Activated naive CD8-positive, alpha-beta T cell treated with anti-CD3 and anti-CD28 coated beads, Interleukin-2, amount 50 U/mL, for 16 hours (primary cell): ENCODE results near the gene C12orf75.
"Not testable (repeated sequence)": the region's sequence is repeated elsewhere in the genome, so short reads cannot be mapped to it uniquely, and the experiment has no call there.

ENCODE experiments used
- DNase-seq: peaks from one replicate; pipeline ENCODE4 v3.0.0-alpha.2; 2020; ENCODE audit warnings: low read depth, low spot score

Gene C12orf75

GRCh38 chr12:105330283-105330930 is at the start of gene C12orf75:
Gene C12orf75, plus strand, starts transcription at chr12:105330691. Its CDS starts 201 bp downstream, at chr12:105330892.
- DNase-seq: peak; percentile 62

- DNase-seq: no peak
Measured at GRCh38 chr12:105280966-105281693, 49.4 kb upstream of the C12orf75 start.

- DNase-seq: no peak
Measured at GRCh38 chr12:105281694-105282049, 48.8 kb upstream of the C12orf75 start.

GRCh38 chr12:105285378-105285777 is 45.1 kb upstream of the C12orf75 start:
- no peak for DNase-seq

GRCh38 chr12:105287408-105287807 is 43.1 kb upstream of the C12orf75 start:
- no peak for DNase-seq

- DNase-seq: no peak
Measured at GRCh38 chr12:105288311-105288996, 42.0 kb upstream of the C12orf75 start.

- DNase-seq: no peak
Measured at GRCh38 chr12:105289114-105289904, 41.2 kb upstream of the C12orf75 start.

- DNase-seq: no peak
Measured at GRCh38 chr12:105291531-105291930, 39.0 kb upstream of the C12orf75 start.

GRCh38 chr12:105292705-105293104 is 37.8 kb upstream of the C12orf75 start:
- no peak for DNase-seq

GRCh38 chr12:105293187-105293586 is 37.3 kb upstream of the C12orf75 start:
- no peak for DNase-seq

- no peak for DNase-seq
Measured at GRCh38 chr12:105294161-105294560, 36.3 kb upstream of the C12orf75 start.

- no peak for DNase-seq
Measured at GRCh38 chr12:105294886-105295479, 35.5 kb upstream of the C12orf75 start.

- DNase-seq: no peak
Measured at GRCh38 chr12:105296116-105297089, 34.1 kb upstream of the C12orf75 start.

GRCh38 chr12:105300883-105301282 is 29.6 kb upstream of the C12orf75 start:
- no peak for DNase-seq

- DNase-seq: no peak
Measured at GRCh38 chr12:105301696-105302095, 28.8 kb upstream of the C12orf75 start.

GRCh38 chr12:105302986-105303385 is 27.5 kb upstream of the C12orf75 start:
- not testable (repeated sequence) for DNase-seq

GRCh38 chr12:105304626-105305025 is 25.9 kb upstream of the C12orf75 start:
- not testable (repeated sequence) for DNase-seq

GRCh38 chr12:105307601-105308314 is 22.7 kb upstream of the C12orf75 start:
- DNase-seq: not testable (repeated sequence)

- DNase-seq: not testable (repeated sequence)
Measured at GRCh38 chr12:105308839-105309238, 21.7 kb upstream of the C12orf75 start.

GRCh38 chr12:105309384-105309783 is 21.1 kb upstream of the C12orf75 start:
- not testable (repeated sequence) for DNase-seq
